Peyer's patch (tissue), 4 donors: Measurements from ENCODE around the gene CCNB2. TPM values are rescaled to one million over a fixed set of nuclear protein-coding genes. Genes with fewer than 3 reads are reported as not detected.

Experiments
- DNase-seq, 3 donors: peaks; one replicate each; pipeline ENCODE4 v3.0.0-alpha.2; 2017 to 2019
- H3K27ac ChIP-seq, 4 donors: fragments of 200-600 bp; sonication (generic); one replicate each; pipeline ENCODE4 v1.5.1; 2016 to 2019
- H3K27me3 ChIP-seq, 2 donors: fragments of 200-600 bp; sonication (generic); one replicate each; pipeline ENCODE4 v1.5.1; 2019
- H3K36me3 ChIP-seq, 3 donors: fragments of 200-600 bp; sonication (generic); one replicate each; pipeline ENCODE4 v1.5.1; 2016 to 2019
- H3K4me1 ChIP-seq, 4 donors: fragments of 200-600 bp; sonication (generic); one replicate each; pipeline ENCODE4 v1.5.1; 2016 to 2019
- H3K4me3 ChIP-seq, 4 donors: fragments of 200-600 bp; sonication (generic); 1 replicate in 3 of 4; 2 replicates in 1 of 4; pipeline ENCODE4 v1.5.1; 2016 to 2019; ENCODE audit warnings: mild to moderate bottlenecking in 1 of 4
- H3K9me3 ChIP-seq, 4 donors: fragments of 200-600 bp; sonication (generic); one replicate each; pipeline ENCODE4 v1.5.1; 2016 to 2019; ENCODE audit warnings: mild to moderate bottlenecking in 1 of 4
- CTCF ChIP-seq, 6 experiments: fragments of 450-650 bp in 4 of 6; fragments of 200-600 bp in 2 of 6; sonication (generic) in 1 of 6; IDR thresholded peaks; one replicate each; pipeline ENCODE4 v1.5.1; 2017 to 2019; ENCODE audit warnings: antibody characterized with exemption in 6 of 6, mild to moderate bottlenecking in 3 of 6, moderate library complexity in 1 of 6
- POLR2A ChIP-seq, 2 donors: fragments of 450-650 bp; IDR thresholded peaks; one replicate each; pipeline ENCODE4 v1.5.1; 2017; ENCODE audit warnings: antibody characterized with exemption in 2 of 2, mild to moderate bottlenecking in 2 of 2, moderate library complexity in 2 of 2
- total RNA-seq, 4 donors: library from RNA; depleted of rRNA; stranded (reverse); fragments of >200 nt; gene quantifications; one replicate each; pipeline ENCODE4 v1.1.0, GENCODE V29; 2016

CCNB2 gene
- total RNA-seq, 4 donors from 2014 or later, result 5.2 to 18.2 (median 8.2) TPM

- peaks cover 0 to 4% (median 0%) of the 10 kb centered on the region in 3 donors for H3K36me3 ChIP-seq
- peaks cover 0 to 7% (median 0%) of the 10 kb centered on the region in 4 donors for H3K4me1 ChIP-seq
- H3K27me3 ChIP-seq, result no peaks in the 10 kb centered on the region
- DNase-seq, result no peak
- TF ChIP-seq CTCF (IDR thresholded peaks at IDR 0.05) (peak in 3 of 6 experiments; percentile 25 to 46 (median 45)), POLR2A (IDR thresholded peaks at IDR 0.05) (no peak)
- H3K4me3 ChIP-seq, result peak overlapping the region; percentile 47 to 86 (median 71)
- H3K27ac ChIP-seq, result no peak overlapping the region
- no peaks in the 10 kb centered on the region for H3K9me3 ChIP-seq
Measured at GRCh38 chr15:59105854-59106253, 908 bp downstream of the CCNB2 start.

DNA sequence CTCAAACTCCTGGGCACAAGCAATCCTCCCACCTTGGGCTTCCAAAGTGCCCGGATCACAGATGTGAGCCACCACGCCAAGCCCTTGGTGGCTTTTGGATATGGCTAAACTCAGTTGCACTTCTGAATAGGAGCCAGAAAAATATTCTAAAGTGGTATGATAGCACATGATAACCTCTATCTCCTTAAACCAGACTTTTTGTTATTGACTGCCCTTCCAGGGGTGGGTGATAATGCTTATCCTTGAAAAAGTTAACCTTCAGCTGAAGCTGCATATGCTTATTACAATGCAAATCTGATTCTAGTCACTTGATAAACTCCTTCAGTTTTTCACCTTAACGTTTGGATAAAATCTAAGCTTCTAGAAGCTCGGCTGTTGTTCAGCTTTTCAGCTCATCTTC, 6.3 kb downstream of the CCNB2 start:
- H3K27ac ChIP-seq, result no peak overlapping the region
- H3K36me3 ChIP-seq, result peaks cover 0 to 4% (median 0%) of the 10 kb centered on the region in 3 donors
- no peaks in the 10 kb centered on the region for H3K27me3 ChIP-seq
- no peaks in the 10 kb centered on the region for H3K4me1 ChIP-seq
- H3K4me3 ChIP-seq, result no peak overlapping the region
- DNase-seq, result no peak
- H3K9me3 ChIP-seq, result no peaks in the 10 kb centered on the region
- no peak for TF ChIP-seq CTCF (IDR thresholded peaks at IDR 0.05)
- TF ChIP-seq POLR2A (IDR thresholded peaks at IDR 0.05), result no peak

- no peaks in the 10 kb centered on the region for H3K27me3 ChIP-seq
- TF ChIP-seq POLR2A (IDR thresholded peaks at IDR 0.05), result no peak
- no peak for TF ChIP-seq CTCF (IDR thresholded peaks at IDR 0.05)
- H3K36me3 ChIP-seq, result no peaks in the 10 kb centered on the region
- H3K9me3 ChIP-seq, result no peaks in the 10 kb centered on the region
- H3K27ac ChIP-seq, result no peak overlapping the region
- no peak overlapping the region for H3K4me3 ChIP-seq
- H3K4me1 ChIP-seq, result no peaks in the 10 kb centered on the region
- DNase-seq, result no peak
Measured at GRCh38 chr15:59115047-59115446, 10.1 kb downstream of the CCNB2 start.

GRCh38 chr15:59116141-59116540, 11.2 kb downstream of the CCNB2 start:
- no peak for DNase-seq
- TF ChIP-seq CTCF (IDR thresholded peaks at IDR 0.05) (no peak), POLR2A (IDR thresholded peaks at IDR 0.05) (no peak)

GRCh38 chr15:59116771-59117170, 11.8 kb downstream of the CCNB2 start:
- no peaks in the 10 kb centered on the region for H3K4me1 ChIP-seq
- H3K27me3 ChIP-seq, result no peaks in the 10 kb centered on the region
- no peak for TF ChIP-seq POLR2A (IDR thresholded peaks at IDR 0.05)
- H3K4me3 ChIP-seq, result no peak overlapping the region
- H3K36me3 ChIP-seq, result no peaks in the 10 kb centered on the region
- DNase-seq, result no peak
- no peaks in the 10 kb centered on the region for H3K9me3 ChIP-seq
- no peak overlapping the region for H3K27ac ChIP-seq

More at GRCh38 chr15:59116141-59116540, 11.2 kb downstream of the CCNB2 start:
- H3K4me1 ChIP-seq, result no peaks in the 10 kb centered on the region
- H3K27ac ChIP-seq, result no peak overlapping the region
- no peaks in the 10 kb centered on the region for H3K9me3 ChIP-seq
- H3K27me3 ChIP-seq, result no peaks in the 10 kb centered on the region
- H3K36me3 ChIP-seq, result no peaks in the 10 kb centered on the region
- no peak overlapping the region for H3K4me3 ChIP-seq

DNA sequence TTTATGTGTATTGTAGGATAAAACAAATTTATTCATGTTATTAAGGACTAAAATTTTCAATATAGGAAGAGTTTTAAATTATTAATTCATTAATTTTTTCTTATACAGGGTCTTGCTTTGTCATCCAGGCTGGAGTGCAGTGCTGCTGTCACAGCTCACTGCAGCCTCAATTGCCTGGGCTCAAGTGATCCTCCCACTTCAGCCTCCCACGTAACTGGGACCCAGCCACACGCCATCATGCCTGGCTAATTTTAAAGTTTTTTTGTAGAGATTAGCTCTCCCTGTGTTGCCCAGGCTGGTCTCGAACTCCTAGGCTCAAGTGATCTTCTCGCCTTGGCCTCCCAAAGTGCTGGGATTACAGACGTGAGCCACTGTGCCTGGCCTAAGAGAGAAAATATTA, 14.7 kb downstream of the CCNB2 start:
- no peak for DNase-seq
- no peak overlapping the region for H3K4me3 ChIP-seq
- no peaks in the 10 kb centered on the region for H3K36me3 ChIP-seq
- no peak overlapping the region for H3K27ac ChIP-seq
- H3K4me1 ChIP-seq, result peaks cover 0 to 13% (median 0%) of the 10 kb centered on the region in 4 donors
- H3K9me3 ChIP-seq, result no peaks in the 10 kb centered on the region
- no peaks in the 10 kb centered on the region for H3K27me3 ChIP-seq
- TF ChIP-seq POLR2A (IDR thresholded peaks at IDR 0.05) (no peak), CTCF (IDR thresholded peaks at IDR 0.05) (no peak)
